Right lobe of liver (tissue), 6 donors: ENCODE measurements around the gene FADS2. TPM values are rescaled to one million over a fixed set of nuclear protein-coding genes. Genes with fewer than 3 reads are reported as not detected.

Experiments
- ATAC-seq, 4 donors: fragments of 200-7000 bp; cut with Tn5 transposase; one replicate each; pipeline ENCODE4 v1.9.1; 2020; ENCODE audit warnings: mild to moderate bottlenecking in 4 of 4, moderate library complexity in 4 of 4
- DNase-seq, 3 donors: peaks; one replicate each; pipeline ENCODE4 v3.0.0-alpha.2; 2020
- H3K27ac ChIP-seq, 3 donors: fragments of 200-600 bp; one replicate each; pipeline ENCODE4 v1.8.0; 2022
- H3K27me3 ChIP-seq, 2 donors: fragments of 200-600 bp; one replicate each; pipeline ENCODE4 v1.8.0; 2022
- H3K36me3 ChIP-seq, 4 donors: fragments of 200-600 bp; sonication (generic) in 1 of 4; one replicate each; pipeline versions ENCODE4 v1.5.1 to v1.8.0; 2017 to 2022; ENCODE audit warnings: control low read depth in 1 of 4
- H3K4me1 ChIP-seq, 4 donors: fragments of 200-600 bp; sonication (generic) in 1 of 4; one replicate each; pipeline versions ENCODE4 v1.5.1 to v1.8.0; 2017 to 2022; ENCODE audit warnings: control low read depth in 1 of 4
- H3K4me3 ChIP-seq, 3 donors: fragments of 200-600 bp; one replicate each; pipeline ENCODE4 v1.8.0; 2022
- H3K9me3 ChIP-seq, 4 donors: fragments of 200-600 bp; sonication (generic) in 1 of 4; one replicate each; pipeline versions ENCODE4 v1.5.1 to v1.8.0; 2017 to 2022; ENCODE audit warnings: control low read depth in 1 of 4
- POLR2A ChIP-seq: fragments of 450-650 bp; IDR thresholded peaks from one replicate; pipeline ENCODE4 v1.6.1; 2017; ENCODE audit warnings: antibody characterized with exemption, mild to moderate bottlenecking
- WGBS: methylation state at CpG from one replicate; pipeline ENCODE4 v1.1.6; 2018; ENCODE audit warnings: low coverage, low lambda C conversion rate; ENCODE audit not compliant: insufficient coverage; ENCODE audit errors: missing lambda C conversion rate; 5-methylcytosine and 5-hydroxymethylcytosine counted together
- intact Hi-C, 2 donors: fragments of 100-400 bp; cut with DNase I; formaldehyde crosslinking; loops; one replicate each; pipeline versions ENCODE4 v1.11.2 to v1.14.1; 2022
- total RNA-seq, 6 experiments: library from RNA; depleted of rRNA in 2 of 6; stranded (reverse); fragments of >200 nt in 2 of 6; fragmentation: NEBNext Ultra II Directional in 3 of 6; extraction: Animal tissue kit (Norgen Biotek cat#: 25700) in 3 of 6; gene quantifications; one replicate each; pipeline versions ENCODE4 v1.1.0 to v1.2.4, GENCODE V29; 2016 to 2023
- TF ChIP-seq, protein P1 (sequence below), 4 donors: fragments of 200-600 bp in 3 of 4; fragments of 450-650 bp in 1 of 4; IDR thresholded peaks; one replicate each; pipeline versions ENCODE4 v1.5.1 to v1.8.0; 2016 to 2022; ENCODE audit warnings: antibody characterized with exemption in 4 of 4, mild to moderate bottlenecking in 2 of 4
- donor health status: DM: no; HTN: yes; CAD: no.
- donor health status: DM: no; HTN: no; CAD: no.
- donor health status: DM: no; HTN: no; CAD: no.
- donor health status: DM: no; HTN: yes; CAD: no.
- donor health status: DM: no; HTN: yes; CAD: no.

FADS2 gene
- total RNA-seq, 6 experiments from 2014 or later: 4.2 to 166 (median 110) TPM

DNA sequence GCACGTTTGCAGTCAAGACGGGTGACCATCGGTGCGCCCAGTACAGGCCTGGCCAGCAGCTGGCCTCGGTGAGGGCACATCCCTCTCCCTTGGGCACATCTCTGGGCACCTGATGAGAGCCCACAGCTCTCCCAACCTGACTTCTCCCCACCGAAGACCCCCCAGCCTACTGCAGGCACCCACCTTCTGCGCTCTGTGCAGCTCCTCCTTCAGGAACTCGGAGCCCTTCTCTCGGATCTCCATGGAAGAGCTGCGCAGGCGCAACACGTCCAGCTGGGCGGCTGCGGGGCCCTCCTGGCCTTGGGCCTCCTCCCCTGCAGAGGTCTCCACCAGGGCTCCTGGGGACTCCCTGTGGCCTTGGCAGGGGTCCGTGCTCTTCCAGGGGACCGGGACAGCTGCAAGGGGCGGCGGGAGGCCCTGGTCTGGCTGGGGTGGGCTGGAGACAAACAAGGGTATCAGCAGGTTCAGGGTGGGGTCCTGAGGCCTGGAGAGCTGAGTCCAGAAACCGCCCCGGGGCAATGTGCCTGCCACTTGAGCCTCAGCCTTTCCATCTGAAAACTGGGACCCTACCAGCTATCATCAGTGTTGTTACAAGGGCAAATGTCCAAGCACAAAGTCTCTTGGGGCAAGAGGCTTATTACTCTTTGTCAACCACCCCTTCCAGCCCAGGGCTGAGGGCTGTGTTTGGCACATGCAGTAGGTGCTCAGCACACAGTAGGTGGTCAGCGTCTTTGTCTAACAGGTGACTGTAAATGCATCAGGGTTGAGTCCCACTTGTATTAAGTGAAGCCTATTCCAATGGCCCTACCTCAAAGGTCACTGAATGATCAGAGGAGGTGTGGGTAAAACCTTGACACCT, 80.0 kb downstream of the FADS2 start:
- no peak overlapping the region for H3K4me3 ChIP-seq
- DNase-seq: peak in 2 of 3 donors; percentile 17 to 39
- no peaks in the 10 kb centered on the region for H3K36me3 ChIP-seq
- peaks cover 0 to 5% (median 0%) of the 10 kb centered on the region in 4 donors for H3K4me1 ChIP-seq
- no peaks in the 10 kb centered on the region for H3K9me3 ChIP-seq
- TF ChIP-seq, protein P1, sequence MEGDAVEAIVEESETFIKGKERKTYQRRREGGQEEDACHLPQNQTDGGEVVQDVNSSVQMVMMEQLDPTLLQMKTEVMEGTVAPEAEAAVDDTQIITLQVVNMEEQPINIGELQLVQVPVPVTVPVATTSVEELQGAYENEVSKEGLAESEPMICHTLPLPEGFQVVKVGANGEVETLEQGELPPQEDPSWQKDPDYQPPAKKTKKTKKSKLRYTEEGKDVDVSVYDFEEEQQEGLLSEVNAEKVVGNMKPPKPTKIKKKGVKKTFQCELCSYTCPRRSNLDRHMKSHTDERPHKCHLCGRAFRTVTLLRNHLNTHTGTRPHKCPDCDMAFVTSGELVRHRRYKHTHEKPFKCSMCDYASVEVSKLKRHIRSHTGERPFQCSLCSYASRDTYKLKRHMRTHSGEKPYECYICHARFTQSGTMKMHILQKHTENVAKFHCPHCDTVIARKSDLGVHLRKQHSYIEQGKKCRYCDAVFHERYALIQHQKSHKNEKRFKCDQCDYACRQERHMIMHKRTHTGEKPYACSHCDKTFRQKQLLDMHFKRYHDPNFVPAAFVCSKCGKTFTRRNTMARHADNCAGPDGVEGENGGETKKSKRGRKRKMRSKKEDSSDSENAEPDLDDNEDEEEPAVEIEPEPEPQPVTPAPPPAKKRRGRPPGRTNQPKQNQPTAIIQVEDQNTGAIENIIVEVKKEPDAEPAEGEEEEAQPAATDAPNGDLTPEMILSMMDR (IDR thresholded peaks at IDR 0.05): no peak
- TF ChIP-seq POLR2A: no peak
- H3K27me3 ChIP-seq: no peaks in the 10 kb centered on the region
- ATAC-seq: no peak
- WGBS: 40% methylated on average over 1 of the region's 21 CpGs
- intact Hi-C loops: loop anchor here in 1 of 2 donors (10.0 kb wide), 1 partner anchor 167 kb away; no protein-coding TSS in a partner anchor
- no peak overlapping the region for H3K27ac ChIP-seq

DNA sequence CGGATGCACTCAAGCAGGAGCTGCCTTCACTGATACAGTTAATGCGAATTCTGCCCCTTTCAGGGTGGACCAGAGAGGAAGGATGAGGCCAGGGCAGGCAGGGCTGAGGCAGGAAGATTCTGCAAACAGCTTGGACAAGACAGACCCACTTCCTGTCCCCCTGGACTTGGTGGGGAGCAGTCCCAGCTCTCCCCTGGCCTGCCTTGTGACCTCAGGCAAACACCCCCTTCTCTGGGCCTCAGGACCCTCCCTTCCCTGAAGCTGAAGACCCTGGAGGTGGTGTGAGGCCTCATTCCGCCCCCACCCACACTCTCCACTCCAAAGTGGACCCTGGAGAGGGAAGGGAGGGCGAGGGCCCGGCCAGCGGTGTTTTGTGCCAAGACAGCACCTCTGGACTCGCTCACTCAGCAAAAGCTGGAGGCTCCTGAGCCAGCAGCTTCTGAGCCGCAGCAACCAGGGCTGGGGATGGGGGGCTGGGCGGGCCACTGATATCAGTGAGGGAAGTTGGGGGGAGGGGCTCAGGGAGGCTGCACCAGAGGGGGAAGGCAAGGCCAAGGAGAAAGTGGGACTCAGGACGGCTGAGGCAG, 80.7 kb downstream of the FADS2 start:
- H3K36me3 ChIP-seq: no peaks in the 10 kb centered on the region
- no peaks in the 10 kb centered on the region for H3K9me3 ChIP-seq
- DNase-seq: peak; percentile 75 to 85 (median 83)
- no peak overlapping the region for H3K27ac ChIP-seq
- ATAC-seq: peak; percentile 32 to 68 (median 38)
- 15% methylated on average over 4 of the region's 10 CpGs for WGBS
- TF ChIP-seq POLR2A: no peak
- TF ChIP-seq, protein P1 (IDR thresholded peaks at IDR 0.05): no peak
- H3K27me3 ChIP-seq: no peaks in the 10 kb centered on the region
- intact Hi-C loops: loop anchor here in 1 of 2 donors (10.0 kb wide), 1 partner anchor 166 kb away; no protein-coding TSS in a partner anchor
- no peak overlapping the region for H3K4me3 ChIP-seq
- peaks cover 0 to 5% (median 0%) of the 10 kb centered on the region in 4 donors for H3K4me1 ChIP-seq

DNA sequence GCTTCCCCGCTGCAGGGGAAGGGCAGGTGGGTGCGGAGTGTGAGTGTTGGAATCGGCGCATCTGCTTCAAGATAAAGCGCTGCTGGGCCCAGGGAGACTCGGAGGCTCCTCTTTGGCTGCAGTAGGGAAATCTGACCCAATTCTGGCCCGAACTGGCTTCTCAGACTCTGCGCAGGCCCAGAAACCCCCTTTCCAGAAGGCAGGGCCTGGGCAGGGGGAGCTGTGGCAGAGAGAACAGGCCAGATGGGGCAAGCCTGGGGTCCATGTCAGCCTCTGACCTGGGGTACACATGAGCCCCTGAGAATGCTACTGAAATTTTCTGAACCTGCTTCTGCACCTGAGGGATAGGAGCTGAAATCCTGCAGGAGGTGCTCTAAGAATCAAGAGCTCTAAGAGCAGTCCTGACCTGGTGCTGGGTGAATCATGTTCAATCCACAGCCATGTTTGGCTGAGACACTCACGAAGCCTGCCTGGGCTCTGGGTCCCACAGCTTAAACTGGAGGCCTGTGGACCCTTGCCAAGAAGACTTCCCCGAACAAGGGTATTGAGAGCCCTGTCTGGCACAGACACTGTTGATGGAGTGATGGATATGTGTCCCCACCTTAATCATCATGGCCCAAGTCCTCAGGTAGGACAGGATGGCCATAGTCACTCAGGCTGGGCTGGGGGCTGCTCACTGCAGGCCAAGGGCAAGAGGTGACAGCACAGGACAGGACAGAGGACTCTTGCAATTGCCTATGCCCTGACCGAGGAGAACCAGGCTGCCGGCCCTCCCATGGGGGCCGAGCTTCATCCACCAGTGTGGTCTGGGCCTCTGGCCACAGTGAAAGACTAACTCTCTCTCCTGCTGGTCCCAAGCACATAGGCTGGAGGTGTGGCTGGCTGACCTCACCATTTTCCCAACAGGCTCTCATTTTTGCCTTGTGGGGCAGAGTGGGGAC, 82.4 kb downstream of the FADS2 start:
- intact Hi-C loops: no loop called here
- no peaks in the 10 kb centered on the region for H3K36me3 ChIP-seq
- no peaks in the 10 kb centered on the region for H3K9me3 ChIP-seq
- WGBS: 100% methylated on average over 1 of the region's 13 CpGs
- H3K4me3 ChIP-seq: no peak overlapping the region
- H3K27ac ChIP-seq: peak overlapping the region in 1 of 3 donors; percentile 29
- no peak for ATAC-seq
- TF ChIP-seq, protein P1 (IDR thresholded peaks at IDR 0.05): no peak
- no peak for TF ChIP-seq POLR2A
- DNase-seq: peak in 2 of 3 donors; percentile 15 to 29
- no peaks in the 10 kb centered on the region for H3K27me3 ChIP-seq
- H3K4me1 ChIP-seq: peaks cover 0 to 5% (median 0%) of the 10 kb centered on the region in 4 donors

DNA sequence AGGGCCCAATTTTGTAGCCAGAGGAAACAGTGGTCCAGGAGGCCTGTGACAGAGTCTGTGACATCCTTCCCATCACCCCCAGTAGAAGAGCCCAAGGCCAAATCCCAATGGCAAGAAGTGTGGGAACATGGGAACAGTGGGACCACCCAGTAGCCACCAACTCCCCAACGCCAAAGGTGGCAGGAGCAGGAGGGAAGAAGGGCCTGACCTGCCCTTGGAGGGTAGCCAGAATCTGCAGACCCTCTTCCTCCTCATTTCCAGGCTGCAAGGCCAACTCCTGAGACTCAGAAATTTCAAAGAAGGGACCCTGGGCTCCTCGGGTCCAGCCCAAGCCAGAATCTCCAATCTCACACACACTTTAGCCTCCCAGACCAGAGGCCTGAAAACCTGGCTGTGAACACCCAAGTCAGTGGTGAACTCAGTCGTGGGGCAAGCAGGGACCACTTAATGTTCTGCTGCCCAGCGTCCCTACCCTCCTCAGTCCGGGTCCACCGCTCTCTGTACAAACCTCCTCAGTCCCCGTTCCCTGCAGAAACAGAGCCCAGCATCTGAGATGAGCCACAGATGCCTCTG, 83.1 kb downstream of the FADS2 start:
- H3K36me3 ChIP-seq: no peaks in the 10 kb centered on the region
- H3K4me3 ChIP-seq: no peak overlapping the region
- DNase-seq (peak in 1 of 3 donors; percentile 49), ATAC-seq (no peak)
- H3K4me1 ChIP-seq: peaks cover 0 to 5% (median 0%) of the 10 kb centered on the region in 4 donors
- 88% methylated on average over 3 of the region's 7 CpGs for WGBS
- H3K27me3 ChIP-seq: no peaks in the 10 kb centered on the region
- H3K27ac ChIP-seq: no peak overlapping the region
- no peak for TF ChIP-seq POLR2A
- TF ChIP-seq, protein P1 (IDR thresholded peaks at IDR 0.05): no peak
- intact Hi-C loops: no loop called here
- H3K9me3 ChIP-seq: no peaks in the 10 kb centered on the region
